Measurements from ENCODE around the gene CSF3R.

The CSF3R gene

DNA sequence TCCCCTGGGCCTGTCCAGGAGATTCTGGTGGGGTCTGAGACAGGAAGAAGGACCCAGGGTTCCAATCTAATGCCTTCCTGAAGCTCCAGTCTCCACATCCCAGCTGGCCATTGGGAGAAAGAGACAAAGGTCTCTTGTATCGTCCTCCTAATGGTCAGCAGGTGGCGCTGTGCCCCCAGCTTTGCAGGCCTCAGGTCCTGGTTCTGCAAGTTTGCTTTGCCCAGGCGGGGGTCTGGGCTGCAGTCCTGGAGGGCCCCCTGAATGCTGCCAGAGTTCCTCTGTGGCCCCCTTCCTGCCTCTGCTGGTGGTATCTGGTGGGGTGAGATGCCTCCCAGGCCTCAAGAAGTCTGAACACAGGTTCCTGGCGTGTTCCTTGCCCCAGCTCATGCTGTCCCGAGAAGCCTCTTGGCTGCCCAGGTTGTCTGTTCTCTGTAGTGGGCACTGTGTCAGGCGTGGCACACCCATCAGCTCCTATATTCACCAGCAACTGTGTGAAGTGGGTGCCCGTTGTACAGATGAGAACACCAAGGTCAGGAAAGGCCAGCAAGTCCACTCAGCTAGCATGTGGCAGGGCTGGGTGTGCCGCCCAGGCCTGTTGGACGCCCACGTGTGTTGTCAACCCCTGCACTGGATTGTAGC is 33.8 kb upstream of the CSF3R start:
- Histone ChIP-seq H3K27me3 (ENCODE audit: insufficient read depth, low read depth, severe bottlenecking) (no peaks in the 10 kb centered on the region), H3K36me3 (no peaks in the 10 kb centered on the region), H3K9me3 (ENCODE audit: severe bottlenecking) (no peaks in the 10 kb centered on the region), H3K27ac (peak overlapping the region; percentile 77), H3K4me3 (ENCODE audit: low read depth, low read length) (no peak overlapping the region)
- TF ChIP-seq, protein P1, sequence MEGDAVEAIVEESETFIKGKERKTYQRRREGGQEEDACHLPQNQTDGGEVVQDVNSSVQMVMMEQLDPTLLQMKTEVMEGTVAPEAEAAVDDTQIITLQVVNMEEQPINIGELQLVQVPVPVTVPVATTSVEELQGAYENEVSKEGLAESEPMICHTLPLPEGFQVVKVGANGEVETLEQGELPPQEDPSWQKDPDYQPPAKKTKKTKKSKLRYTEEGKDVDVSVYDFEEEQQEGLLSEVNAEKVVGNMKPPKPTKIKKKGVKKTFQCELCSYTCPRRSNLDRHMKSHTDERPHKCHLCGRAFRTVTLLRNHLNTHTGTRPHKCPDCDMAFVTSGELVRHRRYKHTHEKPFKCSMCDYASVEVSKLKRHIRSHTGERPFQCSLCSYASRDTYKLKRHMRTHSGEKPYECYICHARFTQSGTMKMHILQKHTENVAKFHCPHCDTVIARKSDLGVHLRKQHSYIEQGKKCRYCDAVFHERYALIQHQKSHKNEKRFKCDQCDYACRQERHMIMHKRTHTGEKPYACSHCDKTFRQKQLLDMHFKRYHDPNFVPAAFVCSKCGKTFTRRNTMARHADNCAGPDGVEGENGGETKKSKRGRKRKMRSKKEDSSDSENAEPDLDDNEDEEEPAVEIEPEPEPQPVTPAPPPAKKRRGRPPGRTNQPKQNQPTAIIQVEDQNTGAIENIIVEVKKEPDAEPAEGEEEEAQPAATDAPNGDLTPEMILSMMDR (IDR thresholded peaks at IDR 0.05; ENCODE audit: low read depth, low read length): peak; percentile 94
- DNase-seq: peak; percentile 71

DNA sequence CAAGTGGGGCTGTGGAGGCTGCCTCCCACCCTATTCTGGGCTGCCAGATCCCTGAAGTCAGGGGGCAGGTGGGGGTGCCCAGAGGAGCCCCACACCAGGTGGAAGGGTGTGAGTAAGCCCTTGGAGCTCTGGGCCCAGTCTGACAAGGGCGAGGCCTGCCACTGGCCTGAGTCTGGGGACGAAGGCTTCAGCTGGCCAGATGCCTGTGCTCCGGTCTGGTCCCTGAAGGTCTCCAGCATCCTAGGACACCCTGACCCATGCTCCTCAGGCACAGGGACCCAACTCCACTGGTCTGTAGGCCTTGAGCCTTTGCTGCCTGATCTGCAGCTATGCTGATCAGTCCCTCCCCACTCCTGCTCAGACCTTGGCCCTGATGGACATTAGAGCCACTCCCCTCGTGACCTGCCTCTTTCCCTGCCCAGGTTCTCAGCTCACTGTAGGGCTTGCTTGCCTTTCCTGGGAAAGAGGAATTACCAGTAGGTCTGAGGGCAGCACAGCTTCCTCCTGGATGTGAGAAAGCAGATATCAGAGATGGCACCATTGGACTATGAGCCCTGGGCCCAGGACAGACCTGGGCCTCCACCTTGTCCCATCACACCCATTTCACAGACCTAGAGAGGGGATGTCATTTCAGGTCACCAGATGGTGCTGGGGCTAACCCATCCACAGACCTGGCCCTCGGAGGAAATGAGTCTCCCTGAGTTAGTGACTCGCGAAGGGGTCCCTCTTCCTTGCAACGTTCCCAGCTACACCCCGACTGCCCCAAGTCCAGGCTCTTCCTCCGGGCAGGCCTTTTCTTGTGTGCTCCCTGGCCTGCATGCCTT is 32.8 kb upstream of the CSF3R start:
- DNase-seq: no peak
- Histone ChIP-seq H3K27me3 (ENCODE audit: insufficient read depth, low read depth, severe bottlenecking) (no peaks in the 10 kb centered on the region), H3K9me3 (ENCODE audit: severe bottlenecking) (no peaks in the 10 kb centered on the region), H3K27ac (peak overlapping the region; percentile 77), H3K4me3 (ENCODE audit: low read depth, low read length) (no peak overlapping the region), H3K36me3 (no peaks in the 10 kb centered on the region)
- TF ChIP-seq, protein P1 (IDR thresholded peaks at IDR 0.05; ENCODE audit: low read depth, low read length): no peak

DNA sequence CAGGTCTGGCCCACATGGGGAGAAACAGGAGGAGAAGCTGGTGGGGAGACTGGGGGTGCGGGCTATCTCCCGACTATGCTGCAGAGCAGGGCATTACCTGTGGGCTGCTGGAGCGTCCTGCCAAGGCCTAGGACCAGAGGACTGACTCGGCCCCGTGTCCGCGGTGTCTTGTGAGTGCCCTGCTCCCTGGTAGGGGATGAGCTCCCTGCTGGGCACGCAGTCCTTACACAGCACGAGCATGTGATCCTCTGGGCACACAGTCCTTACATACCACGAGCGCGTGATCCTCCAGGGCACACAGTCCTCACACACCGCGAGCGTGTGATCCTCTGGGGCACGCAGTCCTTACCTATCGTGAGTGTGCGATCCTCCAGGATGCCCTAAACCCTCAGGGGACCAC is 31.8 kb upstream of the CSF3R start:
- H3K27ac ChIP-seq: no peak overlapping the region
- TF ChIP-seq, protein P1 (IDR thresholded peaks at IDR 0.05; ENCODE audit: low read depth, low read length): no peak
- no peak for DNase-seq
- H3K4me3 ChIP-seq (ENCODE audit: low read depth, low read length): no peak overlapping the region
- H3K9me3 ChIP-seq (ENCODE audit: severe bottlenecking): no peaks in the 10 kb centered on the region
- H3K36me3 ChIP-seq: no peaks in the 10 kb centered on the region
- no peaks in the 10 kb centered on the region for H3K27me3 ChIP-seq (ENCODE audit: insufficient read depth, low read depth, severe bottlenecking)

DNA sequence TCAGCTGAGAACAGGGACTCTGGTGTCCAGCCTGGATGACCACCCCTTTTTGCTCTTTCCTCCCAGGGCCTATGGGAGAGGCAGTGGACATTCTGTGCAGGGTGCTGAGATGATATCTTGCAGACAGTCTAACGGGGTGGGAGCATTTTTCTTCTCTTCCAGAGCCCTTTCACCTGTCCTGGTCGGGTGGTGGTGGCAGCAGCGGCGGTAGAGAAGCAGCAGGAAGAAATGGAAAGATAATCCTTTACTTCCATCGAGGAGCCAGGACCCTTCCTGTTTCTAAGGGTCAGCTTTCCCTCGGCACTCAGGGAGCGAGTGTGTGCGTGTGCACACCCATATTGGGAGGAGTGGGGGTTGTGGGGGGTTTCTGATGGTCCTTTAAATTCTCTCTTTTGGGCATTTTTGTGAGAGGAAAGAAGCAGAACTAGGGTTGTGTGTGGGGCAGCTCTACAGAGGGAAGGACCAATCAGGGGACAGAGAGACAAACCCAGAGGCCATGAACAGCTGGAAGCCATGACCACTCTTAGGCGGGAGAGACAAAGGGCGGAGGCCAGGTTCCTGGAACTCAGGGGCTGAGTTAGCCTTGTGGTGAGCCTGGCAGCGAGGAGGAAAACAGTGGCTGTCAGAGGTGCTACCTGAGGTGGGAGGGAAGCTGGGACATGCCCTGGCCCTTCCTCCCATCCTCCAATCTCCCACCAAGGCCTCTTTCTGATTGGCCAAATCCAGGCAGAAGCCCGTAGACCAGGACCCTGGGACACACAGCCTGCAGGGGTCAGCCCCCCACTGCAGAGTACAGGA is 31.2 kb upstream of the CSF3R start:
- no peaks in the 10 kb centered on the region for H3K9me3 ChIP-seq (ENCODE audit: severe bottlenecking)
- no peak for DNase-seq
- no peak overlapping the region for H3K27ac ChIP-seq
- H3K36me3 ChIP-seq: no peaks in the 10 kb centered on the region
- TF ChIP-seq, protein P1 (IDR thresholded peaks at IDR 0.05; ENCODE audit: low read depth, low read length): no peak
- H3K4me3 ChIP-seq (ENCODE audit: low read depth, low read length): no peak overlapping the region
- H3K27me3 ChIP-seq (ENCODE audit: insufficient read depth, low read depth, severe bottlenecking): no peaks in the 10 kb centered on the region

DNA sequence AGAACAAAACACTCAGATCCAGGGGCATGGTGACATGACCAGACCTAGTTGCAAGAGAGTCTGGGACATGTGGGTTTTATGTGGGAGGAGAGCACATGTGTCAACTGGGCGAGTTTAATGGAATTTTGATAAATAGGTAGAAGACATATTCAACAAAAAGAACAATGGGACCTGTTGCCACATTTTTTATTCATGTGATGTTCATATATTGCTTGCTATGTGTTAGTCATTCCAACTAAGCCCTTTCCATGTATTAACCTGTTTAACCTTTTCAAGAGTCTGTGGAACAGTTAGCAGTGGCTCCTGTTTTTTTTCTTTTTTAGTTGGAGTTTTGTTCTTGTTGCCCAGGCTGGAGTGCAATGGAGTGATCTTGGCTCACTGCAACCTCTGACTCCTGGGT is 30.1 kb upstream of the CSF3R start:
- no peak overlapping the region for H3K4me3 ChIP-seq (ENCODE audit: low read depth, low read length)
- TF ChIP-seq, protein P1 (IDR thresholded peaks at IDR 0.05; ENCODE audit: low read depth, low read length): no peak
- no peak overlapping the region for H3K27ac ChIP-seq
- no peaks in the 10 kb centered on the region for H3K27me3 ChIP-seq (ENCODE audit: insufficient read depth, low read depth, severe bottlenecking)
- H3K36me3 ChIP-seq: no peaks in the 10 kb centered on the region
- no peak for DNase-seq
- no peaks in the 10 kb centered on the region for H3K9me3 ChIP-seq (ENCODE audit: severe bottlenecking)

All from WERI-Rb-1 (cell line).